ENCODE data around the gene ZCCHC2. TPM values are rescaled to one million over a fixed set of nuclear protein-coding genes. Genes with fewer than 3 reads are reported as not detected.
A peak's percentile ranks its signal among the peaks of the same experiment; 100 is the strongest.

Gene ZCCHC2
- total and polyA plus RNA-seq, 2 of the 8 experiments (the other 6 are each of a cell fraction or from before 2014, with no cell fraction given) = 13.5 to 18.6 TPM

DNA sequence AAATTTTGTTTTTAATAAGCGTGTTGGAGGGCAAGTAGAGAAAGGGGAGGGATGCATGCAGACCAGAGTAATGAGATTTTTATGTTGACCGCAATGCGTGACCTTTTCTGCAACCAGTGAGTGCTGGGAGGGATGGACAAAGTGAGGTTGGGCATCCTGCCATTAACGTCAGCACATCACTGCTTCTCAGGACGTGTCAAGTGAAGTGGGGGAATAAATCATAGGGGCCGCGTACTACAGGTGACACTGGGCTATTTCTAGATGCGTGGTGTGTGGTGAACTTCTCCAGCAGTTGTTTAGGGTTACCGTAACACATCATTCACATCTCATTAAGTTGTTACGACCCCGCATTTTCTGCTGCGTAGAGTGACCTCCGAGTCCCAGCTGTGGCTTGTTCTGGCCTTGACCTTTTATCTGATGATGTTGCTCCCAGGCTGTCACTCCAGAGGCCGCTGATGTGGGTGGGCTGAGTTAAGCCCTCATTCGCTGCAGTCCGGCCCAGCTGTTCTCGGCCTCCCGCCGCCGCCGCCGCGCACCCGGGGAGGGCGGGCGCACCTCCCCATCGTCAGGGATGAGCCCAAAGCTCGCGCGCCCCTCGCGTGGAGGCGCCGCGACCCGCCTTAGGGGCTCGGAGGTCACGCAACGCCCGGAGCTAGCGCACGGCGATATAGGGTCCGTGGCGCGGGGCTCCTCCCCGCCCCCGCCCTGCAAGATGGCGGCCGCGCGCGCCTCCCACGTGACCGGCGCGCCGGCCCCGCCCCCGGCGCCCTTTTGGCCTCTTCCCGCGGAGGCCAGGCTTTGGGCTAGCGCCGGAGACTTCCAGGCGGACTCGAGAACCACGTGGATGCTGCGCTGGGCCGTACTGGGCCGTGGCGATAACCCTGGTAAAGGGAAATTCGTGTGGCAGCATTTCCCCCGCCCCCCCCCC lies 3.5 kb downstream of the ZCCHC2 start (continued):
- TF ChIP-seq HDAC2 (IDR thresholded peaks at IDR 0.05; ENCODE audit: borderline replicate concordance in 1 of 2, low read depth in 2 of 2, low read length in 2 of 2) = peak in 1 of 2 experiments; percentile 92; a peak in 2 of 4 replicates
- no peak for TF ChIP-seq HDAC6 (IDR thresholded peaks at IDR 0.05; ENCODE audit: low read depth, low read length)
- no peak for TF ChIP-seq TAF7 (optimal IDR thresholded peaks at IDR 0.05; ENCODE audit: borderline replicate concordance, low read depth, low read length)
- TF ChIP-seq GTF2F1 (IDR thresholded peaks at IDR 0.05; ENCODE audit: borderline replicate concordance, low read depth, low read length) = no peak
- no peak for TF ChIP-seq ZNF274 (IDR thresholded peaks at IDR 0.05; ENCODE audit: borderline replicate concordance, extremely low read depth, low read length)
- no peak for TF ChIP-seq RNF2 (IDR thresholded peaks at IDR 0.05; ENCODE audit: borderline replicate concordance, low read depth, low read length, missing control alignments, poor library complexity, severe bottlenecking)
- TF ChIP-seq, protein P1, sequence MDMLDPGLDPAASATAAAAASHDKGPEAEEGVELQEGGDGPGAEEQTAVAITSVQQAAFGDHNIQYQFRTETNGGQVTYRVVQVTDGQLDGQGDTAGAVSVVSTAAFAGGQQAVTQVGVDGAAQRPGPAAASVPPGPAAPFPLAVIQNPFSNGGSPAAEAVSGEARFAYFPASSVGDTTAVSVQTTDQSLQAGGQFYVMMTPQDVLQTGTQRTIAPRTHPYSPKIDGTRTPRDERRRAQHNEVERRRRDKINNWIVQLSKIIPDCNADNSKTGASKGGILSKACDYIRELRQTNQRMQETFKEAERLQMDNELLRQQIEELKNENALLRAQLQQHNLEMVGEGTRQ (IDR thresholded peaks at IDR 0.05; ENCODE audit: low read length) = peak; percentile 88
- no peak for TF ChIP-seq SP4 (IDR thresholded peaks at IDR 0.05; ENCODE audit: low read length)
- no peak for TF ChIP-seq RAD21 (IDR thresholded peaks at IDR 0.05 in 1 of 2, conservative IDR thresholded peaks at IDR 0.05 in 1 of 2; ENCODE audit: low read depth in 2 of 2, low read length in 2 of 2)
- TF ChIP-seq FOSL1 (IDR thresholded peaks at IDR 0.05; ENCODE audit: insufficient read depth, low read depth, low read length) = 0 out of 2 replicates have a peak, but pooled peaks have one; percentile 57
- no peak for TF ChIP-seq KDM5A (IDR thresholded peaks at IDR 0.05; ENCODE audit: low read length)
- TF ChIP-seq TCF12 (IDR thresholded peaks at IDR 0.05; ENCODE audit: low read depth, low read length) = no peak
- TF ChIP-seq, protein P2, sequence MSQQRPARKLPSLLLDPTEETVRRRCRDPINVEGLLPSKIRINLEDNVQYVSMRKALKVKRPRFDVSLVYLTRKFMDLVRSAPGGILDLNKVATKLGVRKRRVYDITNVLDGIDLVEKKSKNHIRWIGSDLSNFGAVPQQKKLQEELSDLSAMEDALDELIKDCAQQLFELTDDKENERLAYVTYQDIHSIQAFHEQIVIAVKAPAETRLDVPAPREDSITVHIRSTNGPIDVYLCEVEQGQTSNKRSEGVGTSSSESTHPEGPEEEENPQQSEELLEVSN (IDR thresholded peaks at IDR 0.05) = peak; percentile 81
- TF ChIP-seq PHF8 (conservative IDR thresholded peaks at IDR 0.05; ENCODE audit: low read depth, low read length) = peak; percentile 83
- TF ChIP-seq BRCA1 (IDR thresholded peaks at IDR 0.05; ENCODE audit: low read depth, low read length) = no peak
- TF ChIP-seq JUN (IDR thresholded peaks at IDR 0.05; ENCODE audit: low read depth, low read length) = no peak
- peak; percentile 87 to 91; a peak in 3 of 4 replicates for TF ChIP-seq SIN3A (conservative IDR thresholded peaks at IDR 0.05 in 1 of 2, IDR thresholded peaks at IDR 0.05 in 1 of 2; ENCODE audit: low read depth in 1 of 2, low read length in 2 of 2)
- no peak for TF ChIP-seq TAF1 (IDR thresholded peaks at IDR 0.05; ENCODE audit: low read depth, low read length)
- TF ChIP-seq CHD2 (IDR thresholded peaks at IDR 0.05; ENCODE audit: low read length) = no peak
- no peak for TF ChIP-seq JUND (IDR thresholded peaks at IDR 0.05; ENCODE audit: low read length)
- TF ChIP-seq SIX5 (IDR thresholded peaks at IDR 0.05; ENCODE audit: low read depth, low read length) = no peak
